NCI-H748 (cell line): Measurements from ENCODE around the gene FARP1.
A peak's percentile ranks its signal among the peaks of the same experiment; 100 is the strongest.

Source experiments
- DNase-seq: peaks from one replicate; lab custom pipeline; 2025; ENCODE audit not compliant: unreplicated experiment; lab: John Stamatoyannopoulos, UW

The FARP1 gene, protein sequence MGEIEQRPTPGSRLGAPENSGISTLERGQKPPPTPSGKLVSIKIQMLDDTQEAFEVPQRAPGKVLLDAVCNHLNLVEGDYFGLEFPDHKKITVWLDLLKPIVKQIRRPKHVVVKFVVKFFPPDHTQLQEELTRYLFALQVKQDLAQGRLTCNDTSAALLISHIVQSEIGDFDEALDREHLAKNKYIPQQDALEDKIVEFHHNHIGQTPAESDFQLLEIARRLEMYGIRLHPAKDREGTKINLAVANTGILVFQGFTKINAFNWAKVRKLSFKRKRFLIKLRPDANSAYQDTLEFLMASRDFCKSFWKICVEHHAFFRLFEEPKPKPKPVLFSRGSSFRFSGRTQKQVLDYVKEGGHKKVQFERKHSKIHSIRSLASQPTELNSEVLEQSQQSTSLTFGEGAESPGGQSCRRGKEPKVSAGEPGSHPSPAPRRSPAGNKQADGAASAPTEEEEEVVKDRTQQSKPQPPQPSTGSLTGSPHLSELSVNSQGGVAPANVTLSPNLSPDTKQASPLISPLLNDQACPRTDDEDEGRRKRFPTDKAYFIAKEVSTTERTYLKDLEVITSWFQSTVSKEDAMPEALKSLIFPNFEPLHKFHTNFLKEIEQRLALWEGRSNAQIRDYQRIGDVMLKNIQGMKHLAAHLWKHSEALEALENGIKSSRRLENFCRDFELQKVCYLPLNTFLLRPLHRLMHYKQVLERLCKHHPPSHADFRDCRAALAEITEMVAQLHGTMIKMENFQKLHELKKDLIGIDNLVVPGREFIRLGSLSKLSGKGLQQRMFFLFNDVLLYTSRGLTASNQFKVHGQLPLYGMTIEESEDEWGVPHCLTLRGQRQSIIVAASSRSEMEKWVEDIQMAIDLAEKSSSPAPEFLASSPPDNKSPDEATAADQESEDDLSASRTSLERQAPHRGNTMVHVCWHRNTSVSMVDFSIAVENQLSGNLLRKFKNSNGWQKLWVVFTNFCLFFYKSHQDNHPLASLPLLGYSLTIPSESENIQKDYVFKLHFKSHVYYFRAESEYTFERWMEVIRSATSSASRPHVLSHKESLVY

GRCh38 chr13:98142380-98143156 is at the start of gene FARP1:
TSS of gene FARP1 (plus strand) at chr13:98143094. CDS start at chr13:98213243, 70,149 bp downstream.
- peak; percentile 93 for DNase-seq

DNA sequence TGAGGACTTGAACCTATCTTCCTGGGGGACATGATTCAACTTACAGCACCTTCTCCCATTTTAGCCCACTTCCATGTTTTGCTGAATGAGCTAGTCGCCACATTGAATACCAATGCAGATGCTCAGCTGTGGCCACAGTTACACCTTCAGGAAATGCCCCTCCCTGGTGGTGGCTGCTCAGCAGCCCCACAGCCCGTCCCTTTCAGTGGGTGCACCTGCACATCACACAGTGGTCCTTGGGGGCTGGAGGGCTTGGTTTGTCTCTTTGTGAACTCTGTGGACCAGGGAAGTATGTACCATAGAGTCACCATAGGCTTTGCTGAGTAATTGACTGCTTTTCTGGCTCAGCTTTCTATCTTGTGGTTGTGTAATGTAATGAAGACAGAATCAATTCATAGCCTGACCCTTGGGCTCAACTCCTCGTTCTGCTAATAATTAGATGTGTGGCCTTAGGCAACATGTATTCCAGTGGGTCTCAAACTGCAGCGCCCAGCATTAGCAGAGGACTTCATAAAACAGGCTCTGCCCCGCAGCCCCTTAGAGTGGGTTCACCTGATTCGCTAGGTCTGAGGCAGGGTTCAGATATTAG is 48.1 kb upstream of the FARP1 start:
- DNase-seq = no peak

DNA sequence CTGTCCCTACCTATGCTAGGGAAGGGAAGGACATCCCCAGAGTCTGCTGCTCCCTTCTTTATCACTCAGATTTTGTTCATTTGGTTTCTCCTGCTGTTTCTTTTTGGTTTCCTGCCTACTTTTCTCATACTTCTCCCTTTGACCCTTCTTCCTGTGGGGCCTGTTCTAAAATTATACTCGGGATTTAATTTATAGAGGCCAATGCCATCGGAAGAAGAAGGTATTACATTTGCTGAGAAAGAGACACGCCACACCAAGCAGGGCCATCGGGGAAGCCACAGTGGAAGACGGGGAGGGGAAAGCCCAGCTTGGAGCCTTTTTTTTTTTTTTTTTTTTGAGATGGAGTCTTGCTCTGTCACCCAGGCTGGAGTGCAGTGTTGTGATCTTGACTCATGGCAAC is 46.8 kb upstream of the FARP1 start:
- DNase-seq = no peak

DNA sequence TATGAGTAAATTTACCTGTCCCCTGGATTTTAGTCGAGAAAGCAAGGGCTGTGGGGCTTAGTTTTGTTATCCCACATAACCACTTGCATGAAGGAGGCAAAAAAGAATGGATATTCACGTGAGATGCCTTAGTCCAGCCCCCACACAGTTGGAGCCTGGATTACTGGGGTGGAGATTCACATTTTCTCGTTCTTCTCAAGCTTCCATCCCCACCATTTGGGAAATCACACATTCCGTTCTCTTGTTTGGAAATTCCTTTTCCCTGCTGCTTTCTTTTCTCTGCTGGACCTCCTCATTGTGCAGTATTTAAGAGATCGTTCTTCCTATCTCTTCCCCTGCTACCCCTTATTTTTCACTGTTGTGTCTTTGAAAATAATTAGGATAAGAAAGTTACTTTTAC is 45.1 kb upstream of the FARP1 start:
- DNase-seq = no peak

DNA sequence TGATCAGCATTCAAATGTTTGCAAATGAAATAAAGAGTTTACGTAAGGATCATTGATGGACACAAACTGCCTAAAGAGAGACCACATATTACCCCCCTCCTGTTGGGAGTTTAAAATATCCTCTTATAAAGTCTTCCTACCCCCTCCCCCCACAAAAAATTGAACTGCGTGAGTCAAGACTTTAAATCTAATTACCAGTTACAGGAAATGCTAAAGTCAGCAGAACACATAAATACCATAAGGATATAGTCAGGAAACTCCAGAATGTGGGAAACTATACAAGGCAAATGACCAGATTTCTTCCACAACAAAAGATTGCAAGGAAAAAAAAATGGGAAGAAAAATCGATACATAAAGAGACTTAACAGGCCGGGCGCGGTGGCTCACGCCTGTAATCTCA is 44.4 kb upstream of the FARP1 start:
- DNase-seq = no peak

- DNase-seq = no peak
Observed at GRCh38 chr13:98099627-98100026, 43.3 kb upstream of the FARP1 start.

GRCh38 chr13:98100481-98100880 is 42.4 kb upstream of the FARP1 start:
- DNase-seq = no peak

DNA sequence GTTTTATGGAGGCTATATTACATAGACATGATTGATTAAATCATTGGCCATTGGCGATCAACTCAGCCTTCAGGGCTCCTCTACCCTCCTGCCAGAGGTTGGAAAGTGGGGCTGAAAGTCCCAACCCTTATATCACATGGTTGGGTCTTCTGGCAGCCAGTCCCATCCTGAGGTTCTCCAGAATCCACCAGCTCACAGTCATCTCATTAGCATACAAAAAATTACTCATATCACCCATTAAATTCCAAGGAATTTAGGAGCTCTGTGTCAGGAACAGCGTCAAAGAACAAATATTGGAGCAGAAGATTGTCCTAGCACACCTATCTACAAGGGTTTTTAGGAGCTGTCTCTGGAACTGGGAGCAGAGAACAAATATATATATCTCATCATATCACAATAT is 39.4 kb upstream of the FARP1 start:
- no peak for DNase-seq

- DNase-seq = peak; percentile 24
Observed at GRCh38 chr13:98103942-98104880, 38.7 kb upstream of the FARP1 start.

GRCh38 chr13:98105929-98106336 is 37.0 kb upstream of the FARP1 start:
- no peak for DNase-seq

- DNase-seq = no peak
Observed at GRCh38 chr13:98108341-98108740, 34.6 kb upstream of the FARP1 start.

GRCh38 chr13:98109226-98109853 is 33.6 kb upstream of the FARP1 start:
- DNase-seq = no peak

GRCh38 chr13:98110749-98111148 is 32.1 kb upstream of the FARP1 start:
- no peak for DNase-seq

DNA sequence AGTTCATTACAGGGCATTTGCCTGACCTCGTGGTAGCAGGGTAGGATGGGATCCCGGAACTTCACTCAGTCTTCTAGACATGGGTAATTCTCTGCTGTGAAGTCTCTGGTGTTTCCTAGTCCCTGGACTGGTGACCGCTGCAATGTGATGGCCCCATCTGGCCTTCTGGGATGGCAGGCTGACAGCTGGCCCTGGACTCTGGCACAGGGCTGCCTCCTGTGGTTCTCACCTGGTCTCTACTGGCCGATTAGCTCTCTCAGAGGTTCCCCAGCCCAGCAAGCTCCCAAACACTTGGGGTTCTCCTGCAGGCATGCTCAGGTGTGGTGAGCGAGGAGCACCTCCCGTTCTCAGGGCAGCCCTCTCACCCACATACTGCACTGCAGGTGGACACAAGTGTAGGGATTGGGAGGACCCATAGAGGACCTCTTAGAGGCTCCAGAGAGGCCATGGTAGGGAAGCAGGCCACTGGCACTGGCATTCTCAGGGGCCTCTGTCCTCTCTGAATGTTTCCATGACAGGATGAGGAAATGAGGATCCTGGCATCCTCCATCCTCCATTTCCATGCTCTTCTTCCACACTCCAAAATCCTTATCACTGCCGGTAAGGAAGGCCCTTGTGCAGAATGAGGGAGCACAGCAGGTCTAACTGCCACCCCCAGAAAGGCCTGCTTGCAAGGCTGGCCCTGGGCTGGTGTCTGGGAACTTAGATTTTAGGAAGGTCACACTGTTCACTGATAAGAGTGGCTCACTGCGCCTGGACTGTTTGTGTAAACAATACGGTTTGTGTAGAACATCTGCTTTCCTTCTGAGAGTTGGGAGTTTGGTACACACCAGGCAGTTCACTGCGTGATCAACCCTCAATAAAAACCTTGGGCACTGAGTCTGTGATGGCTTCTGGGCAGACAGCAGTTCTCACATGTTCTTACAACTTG is 31.5 kb upstream of the FARP1 start:
- DNase-seq = no peak

DNA sequence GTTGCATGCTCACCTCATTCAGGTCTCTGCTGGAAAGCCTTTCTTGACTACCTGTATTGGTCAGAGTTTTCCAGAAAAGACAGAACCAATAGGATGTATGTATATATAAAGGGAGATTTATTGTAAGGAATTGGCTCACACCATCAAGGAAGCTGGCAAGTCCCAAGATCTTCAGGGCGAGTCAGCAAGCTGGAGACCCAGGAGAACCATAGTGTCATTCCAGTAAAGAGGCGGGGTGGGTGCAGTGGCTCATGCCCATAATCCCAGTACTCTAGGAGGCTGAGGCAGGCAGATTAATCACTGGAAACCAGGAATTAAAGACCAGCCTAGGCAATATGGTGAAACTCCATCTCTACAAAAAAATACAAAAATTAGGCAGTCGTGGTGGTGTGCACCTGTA is 30.4 kb upstream of the FARP1 start:
- DNase-seq = no peak

DNA sequence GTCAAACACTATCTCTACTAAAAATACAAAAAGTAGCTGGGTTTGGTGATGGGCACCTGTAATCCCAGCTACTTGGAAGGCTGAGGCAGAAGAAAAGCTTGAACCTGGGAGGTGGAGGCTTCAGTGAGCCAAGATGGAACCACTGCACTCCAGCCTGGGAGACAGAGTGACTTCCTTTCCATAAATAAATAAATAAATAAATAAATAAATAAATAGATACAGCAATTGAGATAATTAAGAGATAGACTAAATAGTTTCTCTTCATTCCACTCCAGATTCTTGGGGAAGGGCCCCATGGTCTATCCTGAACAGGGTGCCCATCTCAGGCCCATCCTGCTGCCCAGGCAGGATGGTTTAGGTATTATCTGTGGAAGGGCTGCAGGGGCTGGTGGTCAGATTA is 24.0 kb upstream of the FARP1 start:
- no peak for DNase-seq

DNA sequence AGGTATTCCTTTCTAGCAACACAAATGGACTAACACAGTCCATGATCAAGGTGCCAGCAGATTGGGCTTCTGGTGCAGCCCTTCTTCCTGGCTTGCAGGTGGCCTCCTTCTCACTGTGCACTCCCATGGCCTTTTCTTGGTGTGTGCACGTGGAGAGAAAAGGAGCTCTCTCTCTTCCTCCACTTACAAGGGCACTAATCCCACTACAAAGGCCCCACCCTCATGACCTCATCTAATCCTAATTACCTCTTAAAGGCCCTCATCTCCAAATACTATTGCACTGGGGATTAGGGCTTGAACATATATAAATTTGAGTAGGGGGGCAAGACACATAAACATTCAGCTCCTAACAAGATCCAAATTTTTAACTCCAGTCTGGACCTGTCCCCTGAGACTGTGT is 19.7 kb upstream of the FARP1 start:
- no peak for DNase-seq
